Activated B cell treated with CpG ODN at 0.5 μM for 24 hours (primary cell): ENCODE data around the gene UQCRC2. TPM values are rescaled to one million over a fixed set of nuclear protein-coding genes. Genes with fewer than 3 reads are reported as not detected.

ENCODE experiments used
- ATAC-seq: fragments of 200-7000 bp; cut with Tn5 transposase; one replicate; pipeline ENCODE4 v1.10.0; 2021; ENCODE audit warnings: low read depth, mild to moderate bottlenecking, moderate library complexity
- CTCF ChIA-PET: fragments of 350-600 bp; sonication (Branson Sonifier 250); formaldehyde crosslinking; loops from one replicate; lab custom pipeline; 2021; ENCODE audit warnings: antibody characterized with exemption; lab: Charles Lee
- POLR2A ChIA-PET: fragments of 350-600 bp; sonication (Branson Sonifier 250); formaldehyde crosslinking; loops from one replicate; lab custom pipeline; 2021; ENCODE audit warnings: antibody characterized with exemption; lab: Charles Lee
- DNase-seq: peaks from one replicate; pipeline ENCODE4 v3.0.0; 2022
- H3K27ac Mint-ChIP-seq: one replicate; pipeline ENCODE4 v1.8.0; 2020; ENCODE audit warnings: mixed read lengths
- H3K27me3 Mint-ChIP-seq: one replicate; pipeline ENCODE4 v1.8.0; 2021; ENCODE audit warnings: mixed read lengths
- H3K36me3 Mint-ChIP-seq: one replicate; pipeline ENCODE4 v1.8.0; 2021; ENCODE audit warnings: low read depth, mixed read lengths
- H3K4me1 Mint-ChIP-seq: one replicate; pipeline ENCODE4 v1.8.0; 2021; ENCODE audit warnings: mixed read lengths
- H3K4me3 Mint-ChIP-seq: one replicate; pipeline ENCODE4 v1.8.0; 2020; ENCODE audit warnings: mild to moderate bottlenecking, mixed read lengths
- H3K9me3 Mint-ChIP-seq: one replicate; pipeline ENCODE4 v1.8.0; 2020; ENCODE audit warnings: mixed read lengths
- CTCF ChIP-seq: fragments of 200-600 bp; IDR thresholded peaks from one replicate; pipeline ENCODE4 v1.8.0; 2022; ENCODE audit warnings: antibody characterized with exemption, mild to moderate bottlenecking
- intact Hi-C: fragments of 100-400 bp; cut with micrococcal nuclease; formaldehyde crosslinking; loops from one replicate; pipeline ENCODE4 v1.15.1; 2024
- total RNA-seq: library from RNA; stranded (reverse); gene quantifications from 2 replicates; pipeline ENCODE4 v1.2.3, GENCODE V29; 2022

Gene UQCRC2
- total RNA-seq, 1 donor from 2014 or later: 230 TPM

- ATAC-seq: peak; percentile 43
- Mint-ChIP-seq H3K4me1 (peaks cover 46% of the 10 kb centered on the region), H3K27me3 (no peaks in the 10 kb centered on the region), H3K27ac (peak overlapping the region; percentile 77), H3K36me3 (peaks cover 3% of the 10 kb centered on the region), H3K4me3 (peak overlapping the region; percentile 89), H3K9me3 (no peaks in the 10 kb centered on the region)
- intact Hi-C loops: no loop called here
- TF ChIP-seq CTCF: no peak
- ChIA-PET POLR2A (interaction anchor here (0.6 to 4.1 kb wide), 15 partner anchors 10 to 1267 kb away, joined by 3 to 45 read pairs (median 5); partner anchors contain the start of genes EEF2K and POLR3E), CTCF (interaction anchor here (1.2 to 11.3 kb wide), 6 partner anchors 10 to 289 kb away, joined by 3 to 232 read pairs (median 4); partner anchors contain the start of gene POLR3E)
- DNase-seq: peak; percentile 28
These were observed 55.3 kb downstream of the UQCRC2 start for GRCh38 chr16:22008215-22009059.

GRCh38 chr16:22010902-22011301 lies 57.7 kb downstream of the UQCRC2 start:
- intact Hi-C loops: no loop called here
- no peaks in the 10 kb centered on the region for H3K9me3 Mint-ChIP-seq
- DNase-seq (no peak), ATAC-seq (no peak)
- no peaks in the 10 kb centered on the region for H3K27me3 Mint-ChIP-seq
- TF ChIP-seq CTCF: no peak
- CTCF ChIA-PET: interaction anchor here (4.1 kb wide), 1 partner anchor 67 kb away, joined by 31 read pairs; no protein-coding TSS in a partner anchor
- POLR2A ChIA-PET: no interaction called here
- H3K4me1 Mint-ChIP-seq: peaks cover 59% of the 10 kb centered on the region
- H3K36me3 Mint-ChIP-seq: peaks cover 3% of the 10 kb centered on the region
- H3K4me3 Mint-ChIP-seq: no peak overlapping the region
- H3K27ac Mint-ChIP-seq: no peak overlapping the region

GRCh38 chr16:22012241-22012640 lies 59.1 kb downstream of the UQCRC2 start:
- H3K9me3 Mint-ChIP-seq: no peaks in the 10 kb centered on the region
- intact Hi-C loops: no loop called here
- no peak overlapping the region for H3K4me3 Mint-ChIP-seq
- H3K27me3 Mint-ChIP-seq: no peaks in the 10 kb centered on the region
- ChIA-PET POLR2A (interaction anchor here (0.6 kb wide), 1 partner anchor 65 kb away, joined by 3 read pairs; no protein-coding TSS in a partner anchor), CTCF (interaction anchor here (4.1 kb wide), 1 partner anchor 66 kb away, joined by 31 read pairs; no protein-coding TSS in a partner anchor)
- no peak for DNase-seq
- ATAC-seq: no peak
- H3K4me1 Mint-ChIP-seq: peaks cover 61% of the 10 kb centered on the region
- peaks cover 3% of the 10 kb centered on the region for H3K36me3 Mint-ChIP-seq
- H3K27ac Mint-ChIP-seq: no peak overlapping the region
- no peak for TF ChIP-seq CTCF

- Mint-ChIP-seq H3K9me3 (no peaks in the 10 kb centered on the region), H3K4me3 (no peak overlapping the region), H3K27me3 (no peaks in the 10 kb centered on the region), H3K4me1 (peaks cover 59% of the 10 kb centered on the region), H3K36me3 (peaks cover 2% of the 10 kb centered on the region), H3K27ac (no peak overlapping the region)
- POLR2A ChIA-PET: no interaction called here
- intact Hi-C loops: no loop called here
- no peak for DNase-seq
- ATAC-seq: no peak
- no peak for TF ChIP-seq CTCF
- CTCF ChIA-PET: interaction anchor here (0.7 kb wide), 1 partner anchor 64 kb away, joined by 3 read pairs; no protein-coding TSS in a partner anchor
These were observed 60.3 kb downstream of the UQCRC2 start for GRCh38 chr16:22013486-22013885.
